ENCODE results near the gene GRIN3A. TPM values are rescaled to one million over a fixed set of nuclear protein-coding genes. Genes with fewer than 3 reads are reported as not detected.
A peak's percentile ranks its signal among the peaks of the same experiment; 100 is the strongest.

The GRIN3A gene
- total RNA-seq, 1 donor from 2014 or later, result 27.8 TPM

DNA sequence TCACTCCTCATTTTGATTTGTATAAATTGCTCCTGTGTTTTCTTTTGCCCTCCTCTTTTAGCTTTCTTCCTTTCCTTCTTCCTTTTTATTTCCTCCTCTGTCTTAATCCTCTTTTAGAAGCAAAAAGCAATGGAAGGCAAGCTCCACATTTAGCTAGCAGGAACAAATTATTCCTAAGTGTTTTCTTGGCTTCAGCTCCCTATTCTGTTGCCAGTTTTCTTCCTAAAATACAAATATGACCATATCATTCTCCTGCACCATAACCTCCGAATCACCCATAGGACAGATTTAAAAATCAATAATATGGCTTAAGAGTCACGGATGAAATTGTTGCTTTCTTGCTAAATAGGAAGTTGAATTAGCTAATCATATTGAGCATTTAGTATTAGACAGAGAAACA lies 49.4 kb downstream of the GRIN3A start:
- H3K4me3 Mint-ChIP-seq (ENCODE audit: unreplicated experiment), result peak overlapping the region; percentile 22
- TF ChIP-seq, protein P1, sequence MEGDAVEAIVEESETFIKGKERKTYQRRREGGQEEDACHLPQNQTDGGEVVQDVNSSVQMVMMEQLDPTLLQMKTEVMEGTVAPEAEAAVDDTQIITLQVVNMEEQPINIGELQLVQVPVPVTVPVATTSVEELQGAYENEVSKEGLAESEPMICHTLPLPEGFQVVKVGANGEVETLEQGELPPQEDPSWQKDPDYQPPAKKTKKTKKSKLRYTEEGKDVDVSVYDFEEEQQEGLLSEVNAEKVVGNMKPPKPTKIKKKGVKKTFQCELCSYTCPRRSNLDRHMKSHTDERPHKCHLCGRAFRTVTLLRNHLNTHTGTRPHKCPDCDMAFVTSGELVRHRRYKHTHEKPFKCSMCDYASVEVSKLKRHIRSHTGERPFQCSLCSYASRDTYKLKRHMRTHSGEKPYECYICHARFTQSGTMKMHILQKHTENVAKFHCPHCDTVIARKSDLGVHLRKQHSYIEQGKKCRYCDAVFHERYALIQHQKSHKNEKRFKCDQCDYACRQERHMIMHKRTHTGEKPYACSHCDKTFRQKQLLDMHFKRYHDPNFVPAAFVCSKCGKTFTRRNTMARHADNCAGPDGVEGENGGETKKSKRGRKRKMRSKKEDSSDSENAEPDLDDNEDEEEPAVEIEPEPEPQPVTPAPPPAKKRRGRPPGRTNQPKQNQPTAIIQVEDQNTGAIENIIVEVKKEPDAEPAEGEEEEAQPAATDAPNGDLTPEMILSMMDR (IDR thresholded peaks at IDR 0.05; ENCODE audit: unreplicated experiment), result no peak
- H3K36me3 Mint-ChIP-seq (ENCODE audit: low read depth, unreplicated experiment), result peaks cover 6% of the 10 kb centered on the region
- peak overlapping the region; percentile 37 for H3K27ac Mint-ChIP-seq (ENCODE audit: unreplicated experiment)
- H3K27me3 Mint-ChIP-seq (ENCODE audit: unreplicated experiment), result no peaks in the 10 kb centered on the region
- DNase-seq (ENCODE audit: low spot score), result no peak
- H3K9me3 Mint-ChIP-seq (ENCODE audit: unreplicated experiment), result no peaks in the 10 kb centered on the region
- peaks cover 20% of the 10 kb centered on the region for H3K4me1 Mint-ChIP-seq (ENCODE audit: unreplicated experiment)

- TF ChIP-seq, protein P1 (IDR thresholded peaks at IDR 0.05; ENCODE audit: unreplicated experiment), result no peak
- Mint-ChIP-seq H3K27me3 (ENCODE audit: unreplicated experiment) (no peaks in the 10 kb centered on the region), H3K4me3 (ENCODE audit: unreplicated experiment) (no peak overlapping the region), H3K9me3 (ENCODE audit: unreplicated experiment) (no peaks in the 10 kb centered on the region), H3K4me1 (ENCODE audit: unreplicated experiment) (peaks cover 15% of the 10 kb centered on the region), H3K36me3 (ENCODE audit: low read depth, unreplicated experiment) (peaks cover 10% of the 10 kb centered on the region), H3K27ac (ENCODE audit: unreplicated experiment) (no peak overlapping the region)
- DNase-seq (ENCODE audit: low spot score), result no peak
Observed at GRCh38 chr9:101684665-101685064, 53.8 kb downstream of the GRIN3A start.

DNA sequence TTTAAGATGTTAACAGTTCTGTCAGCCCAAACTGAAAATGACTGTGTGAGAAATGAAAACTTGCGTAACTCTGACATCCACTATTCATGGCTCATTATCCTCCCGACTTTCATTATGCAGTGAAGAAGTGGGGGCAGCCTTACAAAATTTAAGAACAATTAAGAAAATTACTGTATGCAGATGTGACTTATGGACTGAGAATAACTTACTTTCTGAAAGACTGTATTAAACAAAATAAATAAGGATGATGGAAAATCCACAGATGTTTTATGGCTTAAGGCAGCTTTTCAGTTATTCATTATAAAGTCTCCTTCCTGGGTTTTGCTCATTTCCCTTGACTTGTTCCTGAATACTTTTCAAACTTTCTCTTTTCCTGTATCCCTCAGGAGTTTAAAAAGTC lies 55.2 kb downstream of the GRIN3A start:
- Mint-ChIP-seq H3K4me1 (ENCODE audit: unreplicated experiment) (peaks cover 7% of the 10 kb centered on the region), H3K9me3 (ENCODE audit: unreplicated experiment) (no peaks in the 10 kb centered on the region), H3K27ac (ENCODE audit: unreplicated experiment) (no peak overlapping the region), H3K36me3 (ENCODE audit: low read depth, unreplicated experiment) (peaks cover 10% of the 10 kb centered on the region), H3K4me3 (ENCODE audit: unreplicated experiment) (no peak overlapping the region), H3K27me3 (ENCODE audit: unreplicated experiment) (no peaks in the 10 kb centered on the region)
- TF ChIP-seq, protein P1 (IDR thresholded peaks at IDR 0.05; ENCODE audit: unreplicated experiment), result no peak
- no peak for DNase-seq (ENCODE audit: low spot score)

DNA sequence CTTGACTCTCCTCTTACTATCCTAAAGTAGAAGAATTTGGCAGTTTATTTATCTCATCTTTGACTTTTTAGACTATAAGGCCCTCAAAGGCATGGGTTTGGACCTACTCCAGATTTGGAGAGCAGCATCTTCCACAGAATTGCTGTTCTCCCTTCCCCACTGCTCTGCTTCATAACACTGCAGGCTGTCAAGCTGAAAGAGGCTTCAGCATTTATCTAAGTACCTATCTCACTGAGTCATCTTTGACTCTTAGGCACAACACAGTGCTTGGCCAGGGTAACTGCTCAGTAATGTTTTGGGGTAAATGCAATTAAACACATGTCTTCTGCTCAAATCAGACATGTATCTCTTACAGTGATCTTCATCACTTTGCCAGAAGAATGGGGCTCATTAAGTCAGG lies 60.6 kb downstream of the GRIN3A start:
- Mint-ChIP-seq H3K9me3 (ENCODE audit: unreplicated experiment) (no peaks in the 10 kb centered on the region), H3K36me3 (ENCODE audit: low read depth, unreplicated experiment) (peaks cover 4% of the 10 kb centered on the region), H3K27me3 (ENCODE audit: unreplicated experiment) (no peaks in the 10 kb centered on the region), H3K4me1 (ENCODE audit: unreplicated experiment) (peaks cover 15% of the 10 kb centered on the region), H3K27ac (ENCODE audit: unreplicated experiment) (no peak overlapping the region), H3K4me3 (ENCODE audit: unreplicated experiment) (no peak overlapping the region)
- TF ChIP-seq, protein P1 (IDR thresholded peaks at IDR 0.05; ENCODE audit: unreplicated experiment), result no peak
- no peak for DNase-seq (ENCODE audit: low spot score)

DNA sequence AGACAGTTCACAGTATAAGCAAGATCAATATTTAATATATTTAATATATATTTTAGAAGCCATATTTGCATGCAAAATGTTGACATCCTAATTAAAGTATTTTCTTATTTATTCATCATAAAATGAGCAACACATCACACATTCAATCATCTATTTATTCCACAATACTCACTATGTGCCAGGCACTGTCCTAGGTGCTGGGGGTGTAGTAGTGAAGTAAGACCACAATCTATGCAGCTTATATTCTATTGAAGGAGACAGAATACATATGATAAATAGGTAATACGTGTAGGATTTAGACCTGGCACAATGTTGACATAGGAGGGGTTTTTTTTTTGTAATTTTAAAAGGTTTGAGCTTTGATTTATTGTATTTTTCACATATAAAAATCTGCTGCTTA lies 63.1 kb downstream of the GRIN3A start:
- no peaks in the 10 kb centered on the region for H3K27me3 Mint-ChIP-seq (ENCODE audit: unreplicated experiment)
- H3K9me3 Mint-ChIP-seq (ENCODE audit: unreplicated experiment), result no peaks in the 10 kb centered on the region
- no peak overlapping the region for H3K27ac Mint-ChIP-seq (ENCODE audit: unreplicated experiment)
- TF ChIP-seq, protein P1 (IDR thresholded peaks at IDR 0.05; ENCODE audit: unreplicated experiment), result no peak
- peaks cover 6% of the 10 kb centered on the region for H3K36me3 Mint-ChIP-seq (ENCODE audit: low read depth, unreplicated experiment)
- H3K4me1 Mint-ChIP-seq (ENCODE audit: unreplicated experiment), result peaks cover 15% of the 10 kb centered on the region
- no peak for DNase-seq (ENCODE audit: low spot score)
- H3K4me3 Mint-ChIP-seq (ENCODE audit: unreplicated experiment), result no peak overlapping the region
